HG03108 (cell line): Measurements from ENCODE around the gene CD151.

Source experiments
- ATAC-seq: cut with Tn5 transposase; IDR thresholded peaks from one replicate; pipeline ENCODE4 v1.9.1; 2021; ENCODE audit warnings: moderate library complexity; ENCODE audit not compliant: unreplicated experiment

CD151 gene

GRCh38 chr11:796565-797295, 36.0 kb upstream of the CD151 start:
- no peak for ATAC-seq

DNA sequence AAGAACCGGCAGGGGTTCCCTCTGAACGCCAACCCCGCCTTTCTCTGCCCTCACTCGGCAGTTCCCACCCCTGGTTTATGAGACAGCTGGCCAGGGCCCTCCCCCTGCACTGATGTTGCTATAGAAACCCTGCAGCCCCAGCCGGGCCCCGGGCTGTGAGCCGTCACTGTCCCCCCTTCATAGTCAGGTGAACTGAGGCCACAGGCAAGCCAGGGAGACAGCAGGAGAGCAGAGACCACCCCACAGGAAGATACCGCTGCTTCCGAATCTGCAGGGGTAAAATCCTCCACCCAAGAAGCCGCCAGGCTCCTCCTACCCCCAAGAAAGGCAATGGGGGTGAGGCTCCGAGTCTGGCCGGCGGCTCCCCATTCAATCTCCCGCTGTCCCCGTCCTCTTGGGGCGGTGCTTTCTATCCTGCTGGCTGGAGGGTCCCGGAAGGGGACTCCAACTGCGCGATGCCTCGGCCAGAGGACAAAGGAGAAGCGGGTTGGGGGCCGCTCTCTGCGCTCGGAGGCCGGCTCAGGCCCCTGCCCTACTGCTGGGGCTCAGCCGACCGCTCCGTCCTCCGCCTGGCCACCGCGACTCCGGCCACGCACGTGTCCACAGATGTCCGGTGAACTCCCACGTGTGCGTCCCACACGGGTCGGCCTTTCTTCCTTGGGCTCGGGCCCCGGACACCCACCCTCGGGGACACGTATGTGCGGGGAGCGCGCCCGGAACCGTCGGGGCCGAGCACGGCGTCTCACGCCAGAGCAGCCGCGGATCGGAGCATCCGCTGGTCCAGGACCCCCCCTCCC, 35.3 kb upstream of the CD151 start:
- peak; percentile 32 for ATAC-seq

DNA sequence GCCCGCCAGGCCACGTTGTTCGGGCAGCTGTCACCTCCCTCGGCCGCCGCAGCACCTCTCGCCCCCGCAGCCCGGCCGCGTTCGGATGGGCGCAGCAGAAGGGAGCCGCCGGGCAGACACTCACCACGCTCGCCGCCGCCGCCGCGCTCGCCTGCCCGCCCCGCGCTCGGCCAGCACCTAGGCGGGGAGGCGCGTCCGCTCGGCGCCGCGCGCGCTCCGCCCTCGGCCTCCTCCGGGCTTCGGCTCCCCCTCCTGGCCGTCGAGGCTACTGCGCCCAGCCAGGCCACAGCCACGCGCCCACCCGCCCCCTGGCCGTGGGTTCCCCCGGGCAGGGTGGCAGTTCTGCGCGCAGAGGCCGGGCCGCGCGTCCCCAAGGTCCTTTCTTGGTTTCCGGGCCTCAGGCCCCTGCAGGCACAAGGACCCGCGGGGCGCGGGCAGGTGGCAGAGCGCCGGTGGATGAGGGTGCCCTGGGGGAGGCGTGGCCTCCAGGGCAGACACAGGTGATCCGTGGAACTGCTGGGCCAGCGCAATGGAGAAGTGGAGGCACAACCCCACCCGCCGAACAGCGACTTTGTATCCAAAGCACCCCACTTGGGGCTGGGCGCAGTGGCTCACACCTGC, 34.5 kb upstream of the CD151 start, which contains the start of gene SLC25A22:
TSS of gene SLC25A22 (minus strand) at position 189 of the 621 bp plus-strand sequence. CDS start 3,275 bp downstream, outside the sequence.
- peak; percentile 42 for ATAC-seq

DNA sequence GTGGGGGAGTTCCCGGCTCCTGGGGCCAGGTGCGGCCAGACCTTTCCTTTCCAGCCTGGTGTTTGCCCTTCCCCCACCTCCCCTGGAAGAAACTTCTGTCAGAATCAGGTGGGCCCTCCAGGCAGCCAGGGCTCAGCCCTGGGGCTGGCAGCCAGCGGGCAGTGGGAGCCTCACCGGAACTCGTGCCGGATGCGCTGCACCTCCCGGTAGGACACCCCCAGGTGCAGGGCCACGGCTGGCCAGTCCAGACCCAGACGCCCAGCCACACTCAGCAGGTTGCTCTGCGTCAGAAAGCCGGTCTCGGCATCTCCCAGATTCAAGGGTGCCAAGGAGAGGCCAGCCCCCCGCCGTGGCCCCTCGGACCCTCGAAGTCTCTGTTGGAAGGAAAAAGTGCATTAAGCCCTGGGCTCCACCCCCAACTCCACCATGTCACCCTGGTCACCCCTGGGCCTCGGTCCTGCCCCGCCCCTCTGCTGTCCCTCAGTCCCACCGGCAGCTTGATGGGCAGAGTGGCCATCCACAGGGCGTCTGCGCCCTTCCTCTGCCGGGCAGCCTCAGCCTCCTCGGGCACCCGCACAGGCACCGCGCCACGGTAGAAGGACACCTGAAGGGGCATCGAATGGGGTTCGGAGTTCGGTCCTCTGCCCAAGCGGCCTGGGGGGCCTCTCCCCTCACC, 33.0 kb upstream of the CD151 start:
- no peak for ATAC-seq

GRCh38 chr11:800473-800872, 32.3 kb upstream of the CD151 start:
- ATAC-seq = no peak

- ATAC-seq = no peak
Measured at GRCh38 chr11:801097-801780, 31.5 kb upstream of the CD151 start.

GRCh38 chr11:802018-802617, 30.6 kb upstream of the CD151 start:
- no peak for ATAC-seq

DNA sequence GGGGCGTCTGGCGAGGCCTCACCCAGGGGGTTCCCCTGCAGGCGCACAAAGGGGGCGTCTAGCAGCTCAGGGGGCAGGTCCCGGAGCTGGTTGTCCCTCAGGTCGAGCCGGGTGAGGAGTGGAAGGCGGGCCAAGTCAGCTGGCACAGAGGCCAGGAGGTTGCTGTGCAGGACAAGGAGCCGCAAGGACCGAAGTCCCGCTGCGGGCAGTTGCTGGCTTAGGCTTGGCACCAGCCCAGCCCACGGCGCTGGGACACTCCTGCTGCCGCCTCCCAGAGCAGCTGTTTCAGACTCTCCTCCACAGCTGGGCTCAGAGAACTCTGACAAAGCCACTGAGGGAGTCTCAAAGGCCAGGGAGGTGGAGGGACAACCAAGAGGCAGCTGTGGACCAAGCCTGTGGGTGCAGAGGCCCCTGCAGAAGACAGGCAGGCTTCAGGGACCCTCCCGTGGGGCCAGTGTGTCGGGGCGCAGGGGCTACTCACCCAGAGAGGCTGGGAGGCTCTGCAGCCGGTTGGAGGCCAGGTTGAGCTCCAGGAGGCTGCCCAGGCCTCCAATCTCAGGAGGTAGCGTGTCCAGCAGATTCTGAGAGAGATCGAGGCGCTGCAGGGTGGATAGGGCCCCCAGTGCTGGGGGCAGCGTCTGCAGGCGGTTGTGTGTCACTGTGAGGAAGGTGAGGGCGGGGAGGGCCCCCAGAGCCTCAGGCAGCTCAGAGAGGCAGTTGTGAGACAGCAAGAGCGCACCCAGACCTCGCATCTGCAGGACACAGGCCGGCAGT, 29.9 kb upstream of the CD151 start:
- no peak for ATAC-seq

GRCh38 chr11:803467-803742, 29.3 kb upstream of the CD151 start:
- no peak for ATAC-seq

- ATAC-seq = no peak
Measured at GRCh38 chr11:803770-804598, 28.8 kb upstream of the CD151 start.

- no peak for ATAC-seq
Measured at GRCh38 chr11:804599-804964, 28.2 kb upstream of the CD151 start.

- no peak for ATAC-seq
Measured at GRCh38 chr11:808427-809286, 24.1 kb upstream of the CD151 start.

- peak; percentile 75 for ATAC-seq
Measured at GRCh38 chr11:809287-810039, 23.3 kb upstream of the CD151 start, which contains the start of gene RPLP2. Gene RPLP2, plus strand, starts transcription at chr11:809967. Its CDS starts 268 bp downstream, at chr11:810235.

DNA sequence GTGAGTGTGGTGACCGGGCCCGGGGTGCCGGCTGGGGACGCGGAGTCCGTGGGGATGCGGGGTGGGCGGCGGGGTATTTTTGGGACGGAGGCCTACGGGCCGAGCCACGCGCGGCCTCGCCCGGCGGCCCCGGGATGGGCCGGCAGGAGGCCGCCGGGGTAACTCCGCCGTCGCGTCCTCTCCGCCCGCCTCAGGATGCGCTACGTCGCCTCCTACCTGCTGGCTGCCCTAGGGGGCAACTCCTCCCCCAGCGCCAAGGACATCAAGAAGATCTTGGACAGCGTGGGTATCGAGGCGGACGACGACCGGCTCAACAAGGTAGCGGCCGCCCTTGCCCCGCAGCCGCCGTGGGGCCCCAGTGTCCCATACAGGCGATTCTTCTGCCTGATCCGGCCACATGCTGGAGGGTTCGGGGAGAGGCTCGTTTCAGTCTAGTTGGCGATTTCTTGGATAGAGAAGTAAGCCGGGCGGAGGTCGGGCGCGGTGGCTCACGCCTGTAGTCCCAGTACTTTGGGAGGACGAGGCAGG, 22.6 kb upstream of the CD151 start:
- no peak for ATAC-seq

- ATAC-seq = no peak
Measured at GRCh38 chr11:811446-812245, 21.1 kb upstream of the CD151 start.

DNA sequence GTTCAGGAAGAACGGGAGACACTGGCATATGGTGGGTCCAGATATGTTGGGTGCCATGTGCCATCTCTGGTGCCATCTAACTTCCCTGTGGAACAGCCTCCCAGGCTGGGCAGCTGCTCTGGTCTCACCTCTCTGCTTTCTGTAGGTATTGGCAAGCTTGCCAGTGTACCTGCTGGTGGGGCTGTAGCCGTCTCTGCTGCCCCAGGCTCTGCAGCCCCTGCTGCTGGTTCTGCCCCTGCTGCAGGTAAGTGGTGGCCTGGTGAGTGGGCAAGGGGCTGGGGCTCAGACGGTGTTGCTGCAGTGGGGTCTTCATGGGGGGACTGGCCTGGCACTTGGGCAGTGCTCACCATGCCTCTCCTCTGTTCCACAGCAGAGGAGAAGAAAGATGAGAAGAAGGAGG, 20.4 kb upstream of the CD151 start:
- no peak for ATAC-seq
